A549 treated with RU486 at 1 μM for 4 hours (cell line): ENCODE measurements around the gene MMAB. TPM values are rescaled to one million over a fixed set of nuclear protein-coding genes. Genes with fewer than 3 reads are reported as not detected.

ENCODE experiments used
- total RNA-seq: library from RNA; stranded (reverse); fragments of 200-300 nt; extraction: Qiagen RNA extraction; gene quantifications from 5 replicates; pipeline ENCODE4 v1.2.3, GENCODE V29; 2022; ENCODE audit warnings: low read depth

MMAB gene
- 23.1 to 30.9 TPM (median 28.3 TPM) in 5 replicates for total RNA-seq

DNA sequence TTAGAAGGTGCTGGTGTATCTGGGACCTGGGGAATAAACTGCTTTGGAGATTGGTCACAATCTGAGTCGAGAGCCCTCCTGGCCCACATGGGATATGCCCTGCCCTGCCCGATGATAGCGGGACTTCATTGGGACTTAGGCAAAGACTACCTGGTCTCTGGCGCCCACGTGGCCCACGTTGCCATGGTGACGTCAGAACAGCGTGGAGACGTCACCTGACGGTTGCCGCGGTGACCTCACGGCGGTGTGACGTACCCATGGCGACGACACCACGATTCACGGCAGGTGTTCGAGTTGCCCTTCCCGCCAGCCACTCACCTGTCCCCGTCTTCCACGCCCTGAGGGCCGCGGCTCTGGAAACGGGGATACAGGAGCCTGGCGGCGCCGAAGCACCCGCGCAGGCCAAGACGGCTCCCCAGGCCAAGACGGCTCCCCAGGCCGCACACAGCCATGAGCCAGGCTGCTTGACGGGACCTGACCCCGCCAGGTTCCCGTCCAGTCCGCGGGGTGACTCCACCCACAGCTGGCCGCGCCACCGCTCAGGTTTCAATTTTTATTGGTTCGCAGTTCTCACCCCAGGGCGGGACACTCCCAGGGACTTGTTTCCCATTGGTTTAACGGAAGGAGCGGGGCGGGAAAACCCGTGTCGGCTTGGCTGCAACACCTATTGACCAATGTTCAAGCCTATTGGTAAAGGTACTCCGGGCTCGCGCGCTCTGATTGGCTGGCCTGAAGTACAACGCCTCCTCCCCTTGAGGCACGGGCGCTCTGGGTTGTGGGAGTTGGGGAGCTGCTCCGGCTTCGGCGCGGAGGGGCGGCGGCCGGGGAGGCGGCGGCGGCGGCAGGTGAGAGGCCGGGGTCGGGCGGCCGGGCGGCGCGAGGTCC, at the start of gene MMAB, which contains the start of gene MVK:
Gene MMAB, minus strand, starts transcription at position 476 of the 885 bp plus-strand sequence. Its CDS starts 24 bp downstream, at position 452.
Gene MVK, plus strand, starts transcription at position 766 of the 885 bp plus-strand sequence. CDS start 1,029 bp downstream, outside the sequence.

Other genes starting within 250 kb of the MMAB start
- gene MYO1H, start 225.6 kb downstream of the MMAB start, total RNA-seq, result not detected in 5 replicates
- gene KCTD10, start 96.2 kb downstream of the MMAB start, total RNA-seq, result 40.9 to 52.2 TPM (median 43.8 TPM) in 5 replicates
- gene UBE3B, start 95.9 kb downstream of the MMAB start, total RNA-seq, result 12.1 to 14.4 TPM (median 13.7 TPM) in 5 replicates
- 5.5 to 9.2 TPM (median 6.9 TPM) in 5 replicates for gene MVK, start 290 bp upstream of the MMAB start, total RNA-seq
- gene FAM222A, start 140.3 kb upstream of the MMAB start, total RNA-seq, result 3.8 to 7.3 TPM (median 5.8 TPM) in 5 replicates